ENCODE measurements around the gene ATG10. TPM values are rescaled to one million over a fixed set of nuclear protein-coding genes. Genes with fewer than 3 reads are reported as not detected.

ATG10 gene
- total and polyA plus RNA-seq, 9 donors = 2.6 to 7.8 (median 4.6) TPM

GRCh38 chr5:82246960-82247574, 275.2 kb downstream of the ATG10 start:
- Histone ChIP-seq H3K4me3 (no peak overlapping the region), H3K9me3 (no peaks in the 10 kb centered on the region), H3K4me1 (ENCODE audit: insufficient read depth) (no peaks in the 10 kb centered on the region), H3K27me3 (no peaks in the 10 kb centered on the region), H3K27ac (no peak overlapping the region), H3K36me3 (no peaks in the 10 kb centered on the region)
- 96 to 100% (median 98%) methylated on average over 1 of the region's 1 CpG for WGBS, 3 donors
- TF ChIP-seq CTCF (IDR thresholded peaks at IDR 0.05) (no peak), POLR2A (IDR thresholded peaks at IDR 0.05) (no peak)
- intact Hi-C loops (cut with DNase I) = no loop called here
- no peak for DNase-seq

DNA sequence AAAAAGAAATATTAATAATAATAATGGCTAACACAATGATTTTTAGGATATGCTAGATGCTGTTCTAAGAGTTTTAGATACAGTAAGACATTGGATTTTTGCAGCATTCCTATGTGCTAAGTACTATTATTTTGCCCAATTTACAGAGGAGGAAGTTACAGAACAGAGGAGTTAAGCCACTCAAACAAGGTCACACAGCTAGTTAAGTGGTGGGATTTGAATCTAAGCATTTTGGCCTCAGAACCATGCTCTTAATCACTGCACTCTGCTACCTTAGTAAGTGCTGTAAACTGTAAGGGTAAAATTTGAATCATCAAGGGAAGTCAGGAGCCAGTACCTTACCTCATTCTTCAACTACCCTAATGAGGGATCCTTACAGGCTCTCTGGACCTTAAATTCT, 280.9 kb downstream of the ATG10 start:
- H3K9me3 ChIP-seq = no peaks in the 10 kb centered on the region
- H3K4me3 ChIP-seq = no peak overlapping the region
- H3K27me3 ChIP-seq = no peaks in the 10 kb centered on the region
- no peaks in the 10 kb centered on the region for H3K36me3 ChIP-seq
- H3K27ac ChIP-seq = no peak overlapping the region
- H3K4me1 ChIP-seq (ENCODE audit: insufficient read depth) = no peaks in the 10 kb centered on the region
- intact Hi-C loops (cut with DNase I) = no loop called here
- TF ChIP-seq POLR2A (IDR thresholded peaks at IDR 0.05) (no peak), CTCF (IDR thresholded peaks at IDR 0.05) (no peak), EP300 (IDR thresholded peaks at IDR 0.05) (no peak)
- no peak for DNase-seq

DNA sequence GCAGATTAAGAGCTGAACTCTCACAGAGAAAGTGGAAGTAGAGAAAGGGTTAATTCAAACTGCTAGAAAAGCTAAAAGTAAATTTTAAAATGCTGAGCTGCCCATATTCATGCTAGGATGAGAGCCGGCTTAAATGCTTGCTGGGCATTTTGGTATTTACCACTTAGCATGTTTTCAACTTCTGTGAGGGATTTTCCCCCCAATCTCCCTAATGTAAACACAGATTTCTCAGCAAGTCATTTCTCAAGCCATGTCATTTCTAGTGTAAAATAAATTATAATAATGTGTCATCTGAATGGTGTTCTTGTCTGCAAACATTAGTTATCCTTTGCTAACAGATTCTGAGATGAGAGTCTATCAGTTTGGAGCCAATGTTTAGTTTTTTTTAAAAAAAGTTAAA, 284.0 kb downstream of the ATG10 start:
- TF ChIP-seq EP300 (IDR thresholded peaks at IDR 0.05) = no peak
- no peak for TF ChIP-seq POLR2A (IDR thresholded peaks at IDR 0.05)
- TF ChIP-seq CTCF (IDR thresholded peaks at IDR 0.05) = no peak
- Histone ChIP-seq H3K4me3 (no peak overlapping the region), H3K9me3 (no peaks in the 10 kb centered on the region), H3K4me1 (ENCODE audit: insufficient read depth) (no peaks in the 10 kb centered on the region), H3K36me3 (no peaks in the 10 kb centered on the region), H3K27me3 (no peaks in the 10 kb centered on the region), H3K27ac (no peak overlapping the region)
- DNase-seq = no peak
- intact Hi-C loops (cut with DNase I) = no loop called here
- 11 to 57% (median 19%) methylated on average over 1 of the region's 1 CpG for WGBS, 3 donors

GRCh38 chr5:82257247-82257646, 285.4 kb downstream of the ATG10 start:
- intact Hi-C loops (cut with DNase I) = no loop called here
- H3K36me3 ChIP-seq = no peaks in the 10 kb centered on the region
- TF ChIP-seq CTCF (IDR thresholded peaks at IDR 0.05) (no peak), EP300 (IDR thresholded peaks at IDR 0.05) (no peak), POLR2A (IDR thresholded peaks at IDR 0.05) (no peak)
- H3K9me3 ChIP-seq = no peaks in the 10 kb centered on the region
- 93 to 97% (median 94%) methylated on average over 2 of the region's 2 CpGs for WGBS, 3 donors
- no peak for DNase-seq
- H3K4me3 ChIP-seq = no peak overlapping the region
- H3K4me1 ChIP-seq (ENCODE audit: insufficient read depth) = no peaks in the 10 kb centered on the region
- H3K27me3 ChIP-seq = no peaks in the 10 kb centered on the region
- no peak overlapping the region for H3K27ac ChIP-seq
